GM12872 (cell line): ENCODE data around the gene REEP3.

Experiments
- CTCF ChIP-seq: IDR thresholded peaks from 3 replicates; pipeline ENCODE4 v1.5.1; 2011; ENCODE audit warnings: low read depth, mild to moderate bottlenecking, low read length, moderate library complexity; ENCODE audit not compliant: insufficient read depth

REEP3 gene

GRCh38 chr10:63487990-63488389 is 33.2 kb upstream of the REEP3 start:
- TF ChIP-seq CTCF, result no peak

GRCh38 chr10:63489838-63490237 is 31.4 kb upstream of the REEP3 start:
- no peak for TF ChIP-seq CTCF

- TF ChIP-seq CTCF, result no peak
Observed at GRCh38 chr10:63491588-63492316, 29.4 kb upstream of the REEP3 start.

GRCh38 chr10:63493004-63493403 is 28.2 kb upstream of the REEP3 start:
- no peak for TF ChIP-seq CTCF

- no peak for TF ChIP-seq CTCF
Observed at GRCh38 chr10:63494951-63495350, 26.2 kb upstream of the REEP3 start.

GRCh38 chr10:63496561-63496960 is 24.6 kb upstream of the REEP3 start:
- TF ChIP-seq CTCF, result no peak

GRCh38 chr10:63497321-63497720 is 23.9 kb upstream of the REEP3 start:
- no peak for TF ChIP-seq CTCF
